Activated naive CD8-positive, alpha-beta T cell treated with anti-CD3 and anti-CD28 coated beads for 36 hours (primary cell): Measurements from ENCODE around the gene SLC48A1. TPM values are rescaled to one million over a fixed set of nuclear protein-coding genes. Genes with fewer than 3 reads are reported as not detected.

ENCODE experiments used
- DNase-seq: peaks from one replicate; pipeline ENCODE4 v3.0.0; 2021
- H3K27ac Mint-ChIP-seq: one replicate; pipeline ENCODE4 v1.8.0; 2022; ENCODE audit warnings: mild to moderate bottlenecking, moderate library complexity, mixed read lengths
- H3K27me3 Mint-ChIP-seq: one replicate; pipeline ENCODE4 v1.8.0; 2022; ENCODE audit warnings: mild to moderate bottlenecking, mixed read lengths
- H3K36me3 Mint-ChIP-seq: one replicate; pipeline ENCODE4 v1.8.0; 2021; ENCODE audit warnings: mild to moderate bottlenecking, mixed read lengths
- H3K4me1 Mint-ChIP-seq: one replicate; pipeline ENCODE4 v1.8.0; 2021; ENCODE audit warnings: mixed read lengths
- H3K4me3 Mint-ChIP-seq: one replicate; pipeline ENCODE4 v1.8.0; 2022; ENCODE audit warnings: mild to moderate bottlenecking, moderate library complexity, mixed read lengths
- H3K9me3 Mint-ChIP-seq: one replicate; pipeline ENCODE4 v1.8.0; 2022; ENCODE audit warnings: mixed read lengths
- total RNA-seq, 2 experiments: library from RNA; stranded (reverse); gene quantifications; one replicate each; pipeline ENCODE4 v1.2.3, GENCODE V29; 2021

The SLC48A1 gene
- total RNA-seq, 2 experiments from 2014 or later: 5.4 to 6.0 TPM

DNA sequence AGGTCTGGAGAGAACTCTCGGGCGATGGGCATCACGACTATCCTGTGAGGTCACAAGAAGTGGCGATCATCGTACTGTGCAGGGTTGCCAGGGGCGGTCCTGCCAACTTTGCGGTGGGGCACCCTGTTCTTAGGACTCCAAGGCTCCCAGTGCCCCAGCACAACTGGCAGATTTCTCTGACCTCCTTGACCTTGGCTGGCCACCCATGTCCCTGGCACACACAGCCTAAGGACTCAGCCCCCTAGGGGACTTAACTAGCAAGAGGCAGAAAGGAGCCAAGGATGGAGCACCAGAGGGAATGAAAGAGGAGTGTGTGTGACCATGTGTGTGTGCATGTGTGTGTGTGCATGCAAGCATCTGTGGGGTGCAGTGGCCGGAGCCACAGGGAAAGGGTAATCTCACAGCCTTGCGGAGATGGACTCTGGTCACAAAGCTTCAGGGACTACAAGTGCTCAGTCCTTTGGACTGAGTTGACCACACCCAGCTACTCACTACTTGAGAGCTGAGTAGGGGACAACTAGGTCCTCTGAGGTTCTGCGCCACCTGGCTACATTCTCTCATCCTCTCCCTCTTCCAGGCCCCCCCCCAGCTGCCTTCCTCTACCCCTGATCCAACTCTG is 13.7 kb downstream of the SLC48A1 start:
- peaks cover 34% of the 10 kb centered on the region for H3K36me3 Mint-ChIP-seq
- peaks cover 22% of the 10 kb centered on the region for H3K4me1 Mint-ChIP-seq
- H3K9me3 Mint-ChIP-seq: no peaks in the 10 kb centered on the region
- peak overlapping the region; percentile 81 for H3K27ac Mint-ChIP-seq
- DNase-seq: no peak
- no peak overlapping the region for H3K4me3 Mint-ChIP-seq
- H3K27me3 Mint-ChIP-seq: no peaks in the 10 kb centered on the region

DNA sequence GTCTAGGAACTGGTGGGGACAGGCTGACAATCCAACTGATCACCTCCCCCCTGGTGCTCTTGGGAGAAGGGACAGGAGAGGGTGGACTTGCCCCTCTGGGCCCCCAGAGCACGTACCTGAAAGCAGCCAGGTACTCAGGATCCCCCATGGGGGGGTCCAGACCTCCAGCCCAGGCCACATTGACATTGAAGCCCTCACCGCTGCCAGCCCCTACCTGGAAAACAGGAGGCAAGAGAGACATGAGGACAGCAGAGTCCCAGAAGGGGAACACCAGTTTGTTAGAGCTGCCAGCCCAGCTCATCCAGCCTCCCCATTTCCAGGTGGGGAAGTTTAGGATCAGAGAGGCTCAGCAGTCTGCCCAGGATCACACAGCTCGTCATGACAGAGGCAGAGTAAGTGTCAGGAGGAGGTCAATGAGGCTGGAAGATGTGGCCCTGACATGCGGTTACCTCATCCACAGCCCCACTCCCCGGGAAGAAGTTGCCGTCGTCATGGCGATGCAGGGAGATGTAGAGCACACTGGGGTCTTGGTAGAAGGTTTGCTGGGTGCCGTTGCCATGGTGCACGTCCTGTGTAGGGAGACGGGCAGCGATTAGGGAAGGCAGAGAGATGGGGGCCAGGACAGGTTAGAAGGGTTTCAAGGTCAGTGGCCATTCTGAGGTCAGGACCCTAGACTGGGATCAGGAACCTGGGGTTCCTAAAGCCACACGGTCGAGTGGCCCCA is 14.7 kb downstream of the SLC48A1 start:
- H3K27ac Mint-ChIP-seq: peak overlapping the region; percentile 63
- no peaks in the 10 kb centered on the region for H3K9me3 Mint-ChIP-seq
- H3K4me1 Mint-ChIP-seq: peaks cover 22% of the 10 kb centered on the region
- no peak overlapping the region for H3K4me3 Mint-ChIP-seq
- no peak for DNase-seq
- H3K36me3 Mint-ChIP-seq: peaks cover 32% of the 10 kb centered on the region
- no peaks in the 10 kb centered on the region for H3K27me3 Mint-ChIP-seq

DNA sequence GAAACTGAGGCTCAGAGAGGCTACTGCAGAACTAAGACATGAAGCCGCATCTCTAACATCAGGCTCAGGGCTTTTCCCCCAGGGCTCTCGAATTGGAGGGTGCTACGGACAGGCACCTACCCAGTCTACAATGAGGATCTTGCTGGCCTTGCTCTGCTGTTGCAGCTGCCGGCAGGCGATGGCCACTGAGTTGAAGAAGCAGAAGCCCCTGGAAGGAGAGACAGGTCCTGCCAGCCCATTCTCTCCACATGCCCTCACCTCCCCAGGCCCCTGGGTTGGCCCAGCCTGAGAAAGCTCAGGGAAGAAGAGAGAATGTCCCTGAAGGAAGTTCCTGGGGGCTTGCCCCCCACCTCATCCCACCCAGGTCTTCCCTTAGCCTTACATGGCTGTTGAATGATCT is 16.1 kb downstream of the SLC48A1 start:
- Mint-ChIP-seq H3K36me3 (peaks cover 36% of the 10 kb centered on the region), H3K27me3 (no peaks in the 10 kb centered on the region), H3K9me3 (no peaks in the 10 kb centered on the region), H3K27ac (peak overlapping the region; percentile 45), H3K4me1 (peaks cover 26% of the 10 kb centered on the region), H3K4me3 (no peak overlapping the region)
- no peak for DNase-seq

DNA sequence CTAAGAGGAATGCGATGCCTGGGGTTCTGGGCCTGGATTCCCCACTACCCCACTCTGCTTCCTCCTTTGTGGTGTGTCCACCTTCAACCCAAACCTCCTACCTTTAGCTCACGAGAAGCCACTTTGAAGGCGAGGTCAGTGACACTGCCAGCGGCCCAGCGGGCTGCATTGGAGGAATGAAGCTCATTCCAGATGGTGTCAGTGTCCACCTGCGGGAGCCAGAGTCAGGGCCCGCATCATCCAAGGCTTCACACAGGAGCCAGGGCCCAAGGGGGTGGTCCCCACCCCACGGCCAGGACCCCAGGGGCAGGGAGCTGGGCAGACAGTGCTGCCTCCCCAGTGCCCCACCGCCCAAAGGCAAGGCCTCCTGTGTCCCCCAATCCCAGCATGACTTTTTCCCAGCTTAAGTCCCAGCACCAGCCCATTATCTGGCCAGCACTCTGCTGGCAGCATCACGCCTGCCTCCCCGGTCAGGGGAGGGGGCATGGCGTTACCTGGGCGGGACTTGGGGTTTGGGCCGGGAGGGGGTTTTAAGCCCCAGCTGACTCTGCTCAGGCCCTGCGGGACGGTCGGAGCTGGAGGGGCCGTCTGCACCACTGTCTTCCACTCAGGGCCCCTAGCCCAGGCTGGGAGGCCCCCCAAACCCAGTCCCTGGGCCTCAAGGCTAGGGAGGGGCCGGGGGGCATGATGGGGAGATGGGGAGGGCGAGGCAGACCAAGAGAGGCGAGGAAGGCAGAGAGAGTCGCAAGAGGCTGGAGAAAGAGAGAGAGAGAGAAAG is 16.9 kb downstream of the SLC48A1 start:
- Mint-ChIP-seq H3K9me3 (no peaks in the 10 kb centered on the region), H3K4me1 (peaks cover 26% of the 10 kb centered on the region), H3K27me3 (no peaks in the 10 kb centered on the region), H3K36me3 (peaks cover 31% of the 10 kb centered on the region), H3K4me3 (no peak overlapping the region), H3K27ac (peak overlapping the region; percentile 45)
- DNase-seq: no peak

DNA sequence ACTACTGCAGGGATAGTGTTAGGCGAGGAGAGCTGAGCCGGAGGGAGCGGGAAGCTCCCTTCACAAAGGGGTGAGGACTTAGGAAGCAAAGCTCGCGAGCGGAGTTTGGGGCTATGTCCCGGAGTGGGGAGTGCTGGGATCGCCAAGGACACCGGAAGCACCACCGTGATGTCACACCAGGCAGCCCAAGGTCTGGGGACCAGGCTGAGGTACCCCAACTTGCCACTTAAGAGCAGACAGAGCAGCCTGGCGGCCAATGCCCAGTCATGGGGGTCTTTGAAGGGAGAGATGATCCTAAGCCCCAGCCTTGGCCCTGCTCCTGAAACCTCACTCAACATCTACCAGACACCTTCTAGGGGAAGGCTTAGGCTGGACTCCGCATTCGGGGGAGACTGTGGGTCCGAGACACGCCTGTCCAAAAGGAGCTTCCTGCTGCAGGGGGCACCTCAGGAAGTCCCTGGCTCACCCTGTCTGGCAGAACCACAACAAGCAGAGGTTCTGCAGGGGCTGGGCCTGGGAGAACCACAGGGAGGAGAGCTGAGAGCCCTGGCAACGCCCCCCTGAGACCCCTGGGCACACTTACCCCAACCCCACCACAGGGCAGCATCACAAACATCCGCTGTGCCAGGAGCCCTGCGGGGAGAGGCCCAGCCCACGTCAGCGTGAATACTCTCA is 17.8 kb downstream of the SLC48A1 start:
- DNase-seq: no peak
- Mint-ChIP-seq H3K27ac (peak overlapping the region; percentile 63), H3K36me3 (peaks cover 37% of the 10 kb centered on the region), H3K27me3 (no peaks in the 10 kb centered on the region), H3K4me1 (peaks cover 26% of the 10 kb centered on the region), H3K4me3 (no peak overlapping the region), H3K9me3 (no peaks in the 10 kb centered on the region)

DNA sequence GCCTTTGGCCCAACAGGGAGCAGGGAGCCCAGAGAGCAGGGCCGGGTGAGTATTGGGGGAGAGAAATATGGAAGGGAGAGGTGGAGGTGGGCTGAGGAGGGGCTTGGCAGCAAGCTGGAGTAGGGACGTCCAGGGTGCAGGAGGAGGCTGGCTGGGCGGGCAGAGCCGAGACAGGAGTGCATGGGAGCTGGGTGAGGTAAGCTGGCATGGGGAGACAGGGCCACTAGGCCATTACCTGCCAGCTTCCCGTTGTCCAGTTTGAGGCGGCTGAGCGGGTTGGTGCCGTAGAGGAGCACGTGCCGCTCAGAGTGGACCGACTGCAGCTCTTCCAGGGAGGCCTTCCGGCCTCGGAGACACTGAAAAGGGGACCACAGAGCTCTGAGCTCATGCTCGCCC is 18.3 kb downstream of the SLC48A1 start:
- Mint-ChIP-seq H3K4me1 (peaks cover 20% of the 10 kb centered on the region), H3K27me3 (no peaks in the 10 kb centered on the region), H3K9me3 (no peaks in the 10 kb centered on the region), H3K27ac (peak overlapping the region; percentile 12), H3K36me3 (peaks cover 32% of the 10 kb centered on the region), H3K4me3 (no peak overlapping the region)
- DNase-seq: no peak

DNA sequence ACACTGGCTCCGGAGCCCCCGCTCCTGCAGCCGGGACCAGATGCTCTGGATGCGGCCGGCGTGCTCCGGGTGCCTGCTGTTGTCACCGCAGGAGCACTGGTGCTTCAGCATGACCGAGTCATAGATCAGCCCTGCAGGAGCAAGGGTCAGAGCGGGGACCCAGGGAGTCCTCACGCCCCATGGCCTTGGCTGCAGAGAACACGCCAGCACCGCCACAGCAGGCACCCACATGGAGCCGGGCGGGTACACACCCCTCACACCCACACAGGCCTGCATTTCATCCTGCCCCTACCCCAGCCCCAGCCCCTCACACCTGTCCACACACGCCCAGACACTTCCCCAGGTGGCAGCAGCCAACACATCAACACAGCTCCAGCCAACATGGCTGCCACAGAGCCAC is 18.8 kb downstream of the SLC48A1 start:
- H3K4me3 Mint-ChIP-seq: no peak overlapping the region
- H3K36me3 Mint-ChIP-seq: peaks cover 27% of the 10 kb centered on the region
- DNase-seq: no peak
- peaks cover 15% of the 10 kb centered on the region for H3K4me1 Mint-ChIP-seq
- H3K27ac Mint-ChIP-seq: no peak overlapping the region
- H3K27me3 Mint-ChIP-seq: no peaks in the 10 kb centered on the region
- no peaks in the 10 kb centered on the region for H3K9me3 Mint-ChIP-seq

DNA sequence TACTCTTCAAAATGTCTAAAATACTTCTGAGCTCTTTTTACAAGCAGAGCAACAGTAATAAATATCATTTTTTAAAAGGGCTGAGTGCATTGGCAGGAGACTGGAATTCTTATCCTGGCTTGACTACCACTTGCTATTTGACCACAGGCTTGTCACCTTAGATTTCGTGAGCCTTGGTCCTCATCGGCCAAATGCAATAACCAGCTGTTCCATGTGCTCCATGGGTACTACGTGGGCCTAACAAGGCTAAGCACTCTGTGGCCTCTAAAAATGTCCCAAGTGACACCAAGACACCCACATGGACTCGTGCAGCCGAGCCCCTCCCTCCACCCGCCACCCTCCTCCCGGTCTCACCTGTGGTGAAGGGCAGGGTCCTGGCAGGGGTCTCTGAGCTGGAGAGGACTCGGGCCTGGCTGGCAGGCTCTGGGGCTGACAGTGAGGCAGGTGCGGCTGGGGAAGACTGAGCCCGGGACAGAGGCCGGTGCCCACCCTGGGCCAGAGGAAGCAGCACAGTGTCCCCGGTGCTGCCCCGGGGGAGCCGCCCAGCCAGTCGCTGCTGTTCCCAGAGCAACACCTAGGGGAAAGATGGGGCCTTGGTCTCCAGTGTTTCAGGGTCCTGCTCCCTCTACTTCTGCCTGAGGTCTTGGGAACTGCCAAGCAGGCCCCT is 20.1 kb downstream of the SLC48A1 start:
- Mint-ChIP-seq H3K27me3 (no peaks in the 10 kb centered on the region), H3K36me3 (peaks cover 22% of the 10 kb centered on the region), H3K4me1 (peaks cover 7% of the 10 kb centered on the region), H3K4me3 (no peak overlapping the region), H3K27ac (peak overlapping the region; percentile 52), H3K9me3 (no peaks in the 10 kb centered on the region)
- DNase-seq: no peak

DNA sequence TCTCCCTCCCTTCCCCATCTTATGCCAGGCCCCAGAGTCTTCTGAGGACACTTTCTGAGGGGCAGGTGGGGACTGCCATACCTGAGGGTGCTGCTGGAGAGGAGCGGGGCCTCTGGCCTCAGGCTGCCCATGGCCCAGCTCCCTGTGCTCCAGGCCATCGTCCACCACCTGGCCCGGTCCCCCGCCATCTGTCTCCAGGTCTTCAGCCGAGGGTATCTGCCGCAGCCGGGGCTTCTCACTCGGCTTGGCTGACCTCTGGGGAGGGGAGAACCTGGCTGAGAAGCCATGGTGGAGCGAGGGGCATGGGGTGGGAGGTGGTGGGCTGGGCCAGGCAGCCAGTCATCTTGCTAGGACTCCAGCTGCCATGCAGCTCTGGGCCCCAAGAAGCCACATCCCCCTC is 21.6 kb downstream of the SLC48A1 start:
- H3K4me1 Mint-ChIP-seq: peaks cover 16% of the 10 kb centered on the region
- H3K36me3 Mint-ChIP-seq: peaks cover 18% of the 10 kb centered on the region
- H3K27me3 Mint-ChIP-seq: no peaks in the 10 kb centered on the region
- H3K4me3 Mint-ChIP-seq: no peak overlapping the region
- no peaks in the 10 kb centered on the region for H3K9me3 Mint-ChIP-seq
- no peak for DNase-seq
- H3K27ac Mint-ChIP-seq: peak overlapping the region; percentile 12

DNA sequence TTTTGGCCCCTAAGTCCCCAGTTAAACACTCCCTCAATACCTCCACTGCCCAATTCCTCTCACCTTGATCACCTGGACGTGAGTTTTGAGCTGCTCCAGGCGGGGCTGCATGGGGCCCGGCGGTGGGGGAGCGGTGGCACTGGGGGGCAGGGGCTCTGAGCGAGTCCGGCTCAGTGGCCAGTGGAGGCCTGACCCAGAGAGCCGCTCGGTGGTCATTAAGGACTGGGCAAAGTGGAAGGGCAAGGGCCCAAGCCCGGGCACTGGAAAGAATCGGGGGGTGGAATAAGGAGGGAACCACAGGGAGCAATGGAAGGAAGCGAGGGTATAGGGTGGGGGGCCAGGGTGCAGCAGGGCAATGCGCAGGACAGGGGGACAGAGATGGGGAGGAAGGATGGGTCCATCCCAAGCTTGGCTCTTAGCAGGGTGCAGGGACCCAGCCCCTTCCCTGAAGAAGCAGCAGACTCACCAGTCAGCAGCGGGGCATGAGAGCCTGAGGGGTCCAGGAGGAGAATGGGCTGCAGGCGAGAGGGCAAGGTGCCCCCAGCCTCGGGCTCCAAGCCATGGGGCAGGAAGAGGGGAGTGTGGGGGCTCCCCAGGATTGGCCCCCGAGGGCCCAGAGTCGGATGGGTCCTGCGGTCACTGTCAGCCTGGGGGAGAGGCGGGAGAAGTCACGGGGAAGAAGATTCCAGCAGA is 22.2 kb downstream of the SLC48A1 start:
- H3K27ac Mint-ChIP-seq: peak overlapping the region; percentile 12
- no peaks in the 10 kb centered on the region for H3K27me3 Mint-ChIP-seq
- H3K4me1 Mint-ChIP-seq: peaks cover 18% of the 10 kb centered on the region
- no peak overlapping the region for H3K4me3 Mint-ChIP-seq
- H3K9me3 Mint-ChIP-seq: no peaks in the 10 kb centered on the region
- DNase-seq: no peak
- peaks cover 18% of the 10 kb centered on the region for H3K36me3 Mint-ChIP-seq

DNA sequence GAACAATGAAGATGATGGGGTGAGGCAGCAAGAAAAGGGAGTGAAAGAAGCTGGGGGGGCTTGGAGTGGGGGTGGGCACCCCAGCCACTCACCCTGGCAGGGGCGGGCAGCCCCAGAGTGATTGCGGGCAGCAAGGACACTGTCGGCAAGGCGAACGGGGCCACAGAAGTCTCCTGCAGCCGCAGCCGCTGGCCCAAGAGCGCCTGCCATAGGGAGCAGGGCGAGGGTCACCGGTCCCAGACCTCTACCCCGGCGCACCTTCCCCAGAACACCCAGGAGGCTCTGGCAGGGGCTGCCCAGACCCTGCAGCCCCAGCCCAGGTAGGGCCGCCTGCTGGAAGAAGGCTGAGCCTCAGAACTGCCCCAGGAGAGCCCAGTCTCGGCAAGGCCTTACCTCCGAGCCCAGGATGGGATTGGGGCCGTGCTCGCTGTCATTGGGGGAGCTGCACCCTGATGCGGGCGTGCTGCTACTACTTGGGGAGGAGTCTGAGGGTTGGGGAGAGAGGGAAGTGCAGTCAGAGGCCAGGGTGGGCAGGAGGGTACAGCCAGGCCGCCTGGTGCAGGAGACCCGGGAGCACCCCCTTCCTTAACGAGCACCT is 22.9 kb downstream of the SLC48A1 start:
- no peak overlapping the region for H3K4me3 Mint-ChIP-seq
- no peaks in the 10 kb centered on the region for H3K27me3 Mint-ChIP-seq
- peaks cover 18% of the 10 kb centered on the region for H3K36me3 Mint-ChIP-seq
- peaks cover 24% of the 10 kb centered on the region for H3K4me1 Mint-ChIP-seq
- H3K9me3 Mint-ChIP-seq: no peaks in the 10 kb centered on the region
- H3K27ac Mint-ChIP-seq: no peak overlapping the region
- DNase-seq: no peak

DNA sequence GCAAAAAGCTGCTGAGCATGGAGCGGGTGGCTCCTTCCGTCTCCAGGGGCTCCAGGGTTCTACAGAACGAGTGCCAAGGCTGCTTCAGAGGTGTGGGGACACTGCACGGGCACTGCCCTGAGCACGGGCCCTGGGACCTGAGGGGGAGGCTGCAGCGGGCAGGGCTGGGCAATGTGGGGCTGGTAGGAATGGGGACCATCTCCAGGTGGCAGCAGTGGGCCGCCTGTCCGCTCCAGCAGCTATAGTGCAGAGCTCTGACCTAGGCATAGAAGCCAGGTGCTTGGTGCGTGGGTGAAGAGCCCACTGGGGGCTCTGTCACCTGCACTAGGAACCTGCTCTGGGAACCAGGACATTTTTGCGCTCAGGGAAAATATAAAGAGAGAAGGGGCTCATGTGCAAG is 24.4 kb downstream of the SLC48A1 start:
- Mint-ChIP-seq H3K4me3 (no peak overlapping the region), H3K27ac (peak overlapping the region; percentile 72), H3K4me1 (peaks cover 38% of the 10 kb centered on the region), H3K27me3 (no peaks in the 10 kb centered on the region), H3K9me3 (no peaks in the 10 kb centered on the region), H3K36me3 (peaks cover 30% of the 10 kb centered on the region)
- DNase-seq: peak; percentile 48

DNA sequence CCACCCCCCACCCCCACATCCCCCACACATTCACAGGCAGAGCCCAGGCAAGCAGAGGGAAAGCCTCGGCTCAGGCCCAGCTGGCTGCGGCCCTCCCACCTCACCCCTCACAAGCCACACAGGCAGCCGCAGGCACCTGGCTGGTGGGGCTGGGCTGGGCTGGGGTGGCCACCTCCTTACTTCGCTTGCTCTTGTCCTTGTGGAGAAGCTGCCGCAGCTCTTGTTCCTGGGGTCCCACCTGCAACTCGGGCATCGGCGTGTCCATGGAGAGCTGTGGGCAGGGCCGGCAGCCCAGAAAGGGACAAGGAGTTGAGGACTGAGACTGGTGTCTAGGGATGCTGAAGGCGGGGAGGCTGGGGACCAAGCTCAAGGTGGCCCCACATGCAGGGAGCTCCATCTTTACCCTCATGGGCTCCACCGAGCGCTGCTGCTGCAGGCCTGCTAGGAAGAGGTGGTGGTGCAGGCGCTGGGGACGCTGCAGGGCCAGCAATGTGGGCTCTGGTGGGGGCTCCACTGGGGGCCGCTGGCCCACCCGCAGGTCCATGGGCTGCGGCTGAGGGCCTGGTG is 25.4 kb downstream of the SLC48A1 start:
- Mint-ChIP-seq H3K4me3 (no peak overlapping the region), H3K27me3 (no peaks in the 10 kb centered on the region), H3K4me1 (peaks cover 48% of the 10 kb centered on the region), H3K9me3 (no peaks in the 10 kb centered on the region), H3K36me3 (peaks cover 34% of the 10 kb centered on the region), H3K27ac (peak overlapping the region; percentile 75)
- no peak for DNase-seq
